Body of pancreas (tissue), 4 donors: ENCODE results near the gene ANO2. TPM values are rescaled to one million over a fixed set of nuclear protein-coding genes. Genes with fewer than 3 reads are reported as not detected.

Experiments used
- ATAC-seq: fragments of 150-250 bp; one replicate; pipeline ENCODE4 v1.9.1; 2016
- DNase-seq, 4 donors: peaks; one replicate each; pipeline ENCODE4 v3.0.0-alpha.2; 2019
- H3K27ac ChIP-seq, 4 donors: fragments of 200-600 bp; sonication (generic); 1 replicate in 3 of 4; 2 replicates in 1 of 4; pipeline versions ENCODE4 v1.5.1 to v1.6.1; 2016 to 2019; ENCODE audit warnings: mild to moderate bottlenecking in 1 of 4, mixed read lengths in 1 of 4, moderate library complexity in 1 of 4
- H3K27me3 ChIP-seq, 2 donors: fragments of 200-600 bp; sonication (generic); one replicate each; pipeline ENCODE4 v1.6.0; 2016; ENCODE audit warnings: mild to moderate bottlenecking in 1 of 2
- H3K36me3 ChIP-seq, 2 donors: fragments of 200-600 bp; sonication (generic); replicated peaks in 1 of 2; 2 replicates each; pipeline ENCODE4 v1.5.1; 2016; ENCODE audit warnings: low read depth in 2 of 2; ENCODE audit not compliant: insufficient read depth in 1 of 2
- H3K4me1 ChIP-seq: fragments of 200-600 bp; sonication (generic); one replicate; pipeline ENCODE4 v1.6.0; 2016
- H3K4me3 ChIP-seq, 2 donors: fragments of 200-600 bp; sonication (generic); 1 replicate in 1 of 2; 2 replicates in 1 of 2; pipeline ENCODE4 v1.5.1; 2016 to 2019
- H3K9me3 ChIP-seq, 3 donors: fragments of 200-600 bp; sonication (generic); 1 replicate in 2 of 3; 2 replicates in 1 of 3; pipeline ENCODE4 v1.5.1; 2016
- CTCF ChIP-seq, 7 experiments: fragments of 450-650 bp in 4 of 7; fragments of 200-600 bp in 3 of 7; sonication (generic) in 3 of 7; IDR thresholded peaks; one replicate each; pipeline ENCODE4 v1.5.1; 2016 to 2019; ENCODE audit warnings: antibody characterized with exemption in 7 of 7
- POLR2A ChIP-seq, 3 donors: fragments of 450-650 bp; IDR thresholded peaks; one replicate each; pipeline ENCODE4 v1.6.1; 2016; ENCODE audit warnings: antibody characterized with exemption in 3 of 3, mild to moderate bottlenecking in 2 of 3
- WGBS, 2 donors: methylation state at CpG; one replicate each; pipeline ENCODE4 v1.1.5; 2017; 5-methylcytosine and 5-hydroxymethylcytosine counted together
- intact Hi-C: fragments of 100-400 bp; cut with DNase I; formaldehyde crosslinking; loops from one replicate; pipeline ENCODE4 v1.15.1; 2023
- total RNA-seq, 2 donors: library from RNA; depleted of rRNA; stranded (reverse); fragments of >200 nt; gene quantifications; one replicate each; pipeline ENCODE4 v1.1.0, GENCODE V29; 2016

ANO2 gene
- total RNA-seq, 2 donors from 2014 or later: 2.1 to 4.3 TPM

GRCh38 chr12:5619628-5620027 lies 325.4 kb downstream of the ANO2 start:
- no peak for TF ChIP-seq POLR2A (IDR thresholded peaks at IDR 0.05)
- TF ChIP-seq CTCF (IDR thresholded peaks at IDR 0.05): no peak
- Histone ChIP-seq H3K36me3 (no peaks in the 10 kb centered on the region), H3K27me3 (no peaks in the 10 kb centered on the region), H3K27ac (no peak overlapping the region), H3K9me3 (no peaks in the 10 kb centered on the region), H3K4me3 (no peak overlapping the region), H3K4me1 (no peaks in the 10 kb centered on the region)
- no peak for ATAC-seq
- intact Hi-C loops: no loop called here
- no peak for DNase-seq
- 41 to 58% methylated on average over 4 to 5 of the region's 5 CpGs for WGBS, 2 donors

DNA sequence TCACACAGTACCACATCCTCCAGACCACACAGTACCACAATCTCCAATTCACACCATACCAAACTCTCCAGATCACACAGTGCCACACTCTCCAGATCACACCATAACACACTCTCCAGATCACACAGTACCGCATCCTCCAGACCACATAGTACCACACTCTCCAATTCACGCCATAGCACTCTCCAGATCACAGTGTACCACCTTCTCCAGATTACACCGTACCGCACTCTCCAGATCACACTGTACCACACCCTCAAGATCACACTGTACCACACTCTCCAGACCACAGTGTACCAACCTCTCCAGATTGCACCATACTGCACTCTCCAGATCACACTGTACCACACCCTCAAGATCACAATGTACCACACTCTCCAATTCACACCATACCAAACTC lies 328.2 kb downstream of the ANO2 start:
- Histone ChIP-seq H3K27ac (no peak overlapping the region), H3K36me3 (no peaks in the 10 kb centered on the region), H3K4me3 (no peak overlapping the region), H3K9me3 (no peaks in the 10 kb centered on the region), H3K27me3 (no peaks in the 10 kb centered on the region), H3K4me1 (no peaks in the 10 kb centered on the region)
- TF ChIP-seq CTCF (IDR thresholded peaks at IDR 0.05): no peak
- TF ChIP-seq POLR2A (IDR thresholded peaks at IDR 0.05): no peak
- DNase-seq (no peak), ATAC-seq (no peak)
- intact Hi-C loops: no loop called here
- WGBS, 2 donors: 86 to 91% methylated on average over 4 of the region's 4 CpGs

DNA sequence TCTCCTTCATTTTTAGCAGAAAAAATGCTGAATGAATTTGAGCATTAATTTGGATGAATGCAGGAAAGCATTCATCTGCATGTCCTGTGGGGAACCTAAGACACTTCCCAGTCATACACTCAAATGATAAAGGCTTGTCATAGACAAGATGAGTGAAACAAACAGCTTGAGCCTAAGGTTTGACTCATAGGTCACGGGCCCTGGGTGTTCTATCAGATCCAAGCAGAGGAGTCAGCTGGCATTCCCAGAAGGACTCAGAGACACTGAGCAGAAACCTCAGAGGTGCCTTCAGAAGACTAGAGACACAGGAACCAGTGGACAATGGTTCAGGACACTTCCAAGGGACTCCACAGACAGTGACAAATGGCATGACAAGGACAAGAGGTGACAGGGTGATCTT lies 329.3 kb downstream of the ANO2 start:
- Histone ChIP-seq H3K9me3 (no peaks in the 10 kb centered on the region), H3K4me1 (no peaks in the 10 kb centered on the region), H3K4me3 (no peak overlapping the region), H3K36me3 (no peaks in the 10 kb centered on the region), H3K27ac (no peak overlapping the region), H3K27me3 (no peaks in the 10 kb centered on the region)
- ATAC-seq (no peak), DNase-seq (no peak)
- intact Hi-C loops: no loop called here
- TF ChIP-seq CTCF (IDR thresholded peaks at IDR 0.05) (no peak), POLR2A (IDR thresholded peaks at IDR 0.05) (no peak)
- WGBS, 2 donors: 64 to 80% methylated on average over 1 of the region's 1 CpG

DNA sequence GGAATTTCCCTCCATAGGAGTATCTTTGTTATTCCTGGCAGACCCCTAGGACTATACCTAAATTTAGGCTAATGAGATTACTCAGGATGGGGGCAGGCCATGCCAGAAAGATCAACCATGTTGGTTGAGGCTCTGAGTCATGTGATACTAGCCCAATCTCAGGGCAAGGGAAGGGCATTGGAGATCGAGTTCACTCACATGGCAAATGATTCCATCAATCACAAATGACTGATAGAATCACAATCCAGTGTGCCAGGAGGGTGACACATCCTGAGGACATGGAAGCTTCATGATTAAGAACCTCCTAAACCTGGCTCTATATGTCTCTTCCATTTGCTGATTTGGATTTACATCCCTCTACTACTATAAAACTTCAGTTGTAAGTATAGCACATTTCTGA lies 330.8 kb downstream of the ANO2 start:
- Histone ChIP-seq H3K4me1 (no peaks in the 10 kb centered on the region), H3K36me3 (no peaks in the 10 kb centered on the region), H3K27me3 (no peaks in the 10 kb centered on the region), H3K27ac (no peak overlapping the region), H3K9me3 (no peaks in the 10 kb centered on the region), H3K4me3 (no peak overlapping the region)
- 56 to 85% methylated on average over 1 of the region's 1 CpG for WGBS, 2 donors
- no peak for TF ChIP-seq CTCF (IDR thresholded peaks at IDR 0.05)
- TF ChIP-seq POLR2A (IDR thresholded peaks at IDR 0.05): no peak
- intact Hi-C loops: no loop called here
- DNase-seq (no peak), ATAC-seq (no peak)

DNA sequence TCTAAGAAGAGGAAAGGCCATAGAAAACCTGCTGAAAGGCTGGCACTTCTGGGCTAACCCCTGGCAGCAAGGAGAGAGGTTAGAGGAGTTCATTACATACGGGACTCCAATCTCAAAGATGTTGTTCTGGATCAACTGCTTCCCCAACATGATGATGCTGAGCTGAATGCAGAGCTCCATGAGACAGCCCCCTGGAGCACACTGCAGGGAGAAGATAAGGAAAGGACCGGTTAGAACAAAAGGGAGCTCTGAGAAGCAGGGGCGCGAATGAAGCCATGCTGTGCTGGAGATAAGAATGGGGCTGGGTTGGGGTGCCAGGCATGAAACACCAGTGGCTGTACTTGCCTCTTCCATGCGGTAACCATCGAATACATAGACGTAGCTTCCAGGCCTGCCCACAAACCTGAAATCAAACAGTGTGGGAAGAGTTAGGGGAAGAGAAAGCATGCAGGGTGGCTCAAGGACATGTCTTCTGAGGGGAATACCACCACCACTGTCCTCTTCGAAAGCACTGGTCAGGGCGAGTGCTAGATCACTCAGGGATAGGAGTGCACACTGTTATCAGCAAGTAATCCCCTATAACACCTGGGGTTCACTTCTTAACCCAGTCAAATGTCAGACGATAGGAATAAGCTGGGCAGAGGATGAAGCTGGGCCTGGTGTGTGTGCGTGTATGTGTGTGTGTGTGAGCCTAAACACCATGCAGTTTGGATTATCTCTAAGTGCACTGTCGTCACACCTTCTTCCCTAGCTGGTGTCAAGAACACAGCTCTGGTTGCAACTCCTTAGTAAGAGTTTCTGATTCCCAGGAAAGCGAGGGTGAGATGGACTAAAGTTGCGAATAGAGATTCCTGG lies 332.3 kb downstream of the ANO2 start:
- TF ChIP-seq CTCF (IDR thresholded peaks at IDR 0.05) (no peak), POLR2A (IDR thresholded peaks at IDR 0.05) (no peak)
- no peaks in the 10 kb centered on the region for H3K9me3 ChIP-seq
- intact Hi-C loops: no loop called here
- no peak overlapping the region for H3K4me3 ChIP-seq
- H3K27me3 ChIP-seq: no peaks in the 10 kb centered on the region
- no peaks in the 10 kb centered on the region for H3K36me3 ChIP-seq
- H3K4me1 ChIP-seq: no peaks in the 10 kb centered on the region
- ATAC-seq: no peak
- 59 to 63% methylated on average over 14 of the region's 14 CpGs for WGBS, 2 donors
- no peak for DNase-seq
- H3K27ac ChIP-seq: no peak overlapping the region
